ENCODE measurements around the gene ZBTB16.

- TF ChIP-seq POLR2A (IDR thresholded peaks at IDR 0.05), result no peak
- TF ChIP-seq CTCF (IDR thresholded peaks at IDR 0.05), result no peak
Observed at GRCh38 chr11:114285599-114285998, 226.1 kb downstream of the ZBTB16 start.

Measured in stomach (tissue), 4 donors.